Activated naive CD8-positive, alpha-beta T cell treated with anti-CD3 and anti-CD28 coated beads, Interleukin-2, amount 50 U/mL, for 16 hours (primary cell): ENCODE data around the gene LRRC4C.

Experiments used
- DNase-seq: peaks from one replicate; pipeline ENCODE4 v3.0.0-alpha.2; 2020; ENCODE audit warnings: low read depth, low spot score

LRRC4C gene

DNA sequence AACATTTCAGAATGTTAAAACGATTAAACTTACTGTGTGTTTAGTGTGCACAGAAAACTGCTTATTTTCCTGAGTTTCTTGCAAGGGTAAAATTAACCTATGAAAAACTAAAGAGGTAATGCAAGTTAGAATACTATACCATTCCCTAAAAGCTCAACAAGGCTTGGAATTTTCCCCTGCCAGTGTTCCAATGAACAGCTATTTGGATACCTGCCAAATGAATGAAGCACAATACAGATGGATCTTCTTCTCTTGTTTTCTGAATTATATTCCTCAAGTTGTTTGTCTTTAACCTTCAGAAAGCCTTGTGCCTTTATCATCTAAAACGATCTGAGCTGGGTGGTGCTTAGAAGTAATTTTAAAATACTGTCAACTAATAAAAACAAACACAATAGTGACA, 204.5 kb downstream of the LRRC4C start:
- DNase-seq: no peak

DNA sequence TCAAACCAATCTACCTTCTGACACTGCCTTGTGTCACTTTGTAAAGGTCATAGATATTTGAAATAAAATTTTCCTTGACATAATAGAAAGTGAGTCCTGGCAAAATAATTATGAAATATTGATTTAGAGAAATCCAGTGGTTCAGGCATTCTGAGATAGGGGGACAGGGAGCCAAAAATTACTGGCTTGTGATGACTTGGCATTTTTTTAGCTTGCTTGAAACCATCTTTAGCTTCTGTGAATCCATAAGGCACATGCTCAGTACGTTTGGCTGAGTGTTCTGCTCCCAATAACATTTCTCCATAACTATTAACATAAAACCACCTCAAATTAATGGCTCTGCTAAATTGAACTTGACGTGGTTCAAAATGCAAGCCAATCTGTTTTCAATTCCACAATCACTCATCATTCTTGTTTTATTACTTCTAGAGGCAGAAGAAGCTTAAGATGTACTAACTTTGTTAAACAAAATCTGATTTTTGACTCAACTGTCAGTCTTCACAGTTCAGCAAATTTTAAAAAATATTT, 209.0 kb downstream of the LRRC4C start:
- no peak for DNase-seq

DNA sequence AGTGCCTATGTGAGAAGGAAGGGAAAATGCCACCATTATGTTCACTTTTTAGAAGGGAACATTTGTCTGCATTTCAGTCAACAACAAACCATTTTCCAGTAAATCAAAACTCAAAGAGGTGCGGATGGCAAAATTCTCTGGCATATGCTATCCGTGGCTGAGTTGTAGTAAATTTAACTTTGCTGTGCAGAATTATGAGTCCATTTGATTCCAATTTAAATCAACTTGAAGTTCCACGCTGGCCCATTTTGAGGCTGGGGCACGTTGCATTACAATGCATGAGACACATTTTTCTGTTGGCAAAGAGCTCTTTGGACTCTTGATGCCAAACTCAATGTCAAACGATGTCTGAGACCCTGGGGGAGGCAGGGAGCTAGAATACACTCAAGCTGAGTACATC, 211.8 kb downstream of the LRRC4C start:
- DNase-seq: no peak

DNA sequence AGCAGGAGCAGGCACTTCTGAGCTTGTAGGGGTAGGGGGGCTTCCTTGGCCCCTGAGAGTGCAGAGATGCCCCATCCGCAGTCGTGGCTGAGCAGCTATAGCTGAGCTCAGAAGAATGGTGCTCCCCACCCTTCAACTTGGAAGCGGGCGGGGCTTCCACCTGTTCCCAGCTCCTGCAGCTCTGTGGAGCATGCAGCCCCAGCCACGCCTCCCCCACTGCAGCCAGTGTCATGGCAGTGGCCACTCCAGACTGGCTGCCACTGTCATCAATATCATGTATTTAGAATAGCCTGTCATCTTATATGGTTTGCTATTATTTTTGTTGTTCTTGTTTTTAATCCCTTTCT, 213.1 kb downstream of the LRRC4C start:
- DNase-seq: no peak

DNA sequence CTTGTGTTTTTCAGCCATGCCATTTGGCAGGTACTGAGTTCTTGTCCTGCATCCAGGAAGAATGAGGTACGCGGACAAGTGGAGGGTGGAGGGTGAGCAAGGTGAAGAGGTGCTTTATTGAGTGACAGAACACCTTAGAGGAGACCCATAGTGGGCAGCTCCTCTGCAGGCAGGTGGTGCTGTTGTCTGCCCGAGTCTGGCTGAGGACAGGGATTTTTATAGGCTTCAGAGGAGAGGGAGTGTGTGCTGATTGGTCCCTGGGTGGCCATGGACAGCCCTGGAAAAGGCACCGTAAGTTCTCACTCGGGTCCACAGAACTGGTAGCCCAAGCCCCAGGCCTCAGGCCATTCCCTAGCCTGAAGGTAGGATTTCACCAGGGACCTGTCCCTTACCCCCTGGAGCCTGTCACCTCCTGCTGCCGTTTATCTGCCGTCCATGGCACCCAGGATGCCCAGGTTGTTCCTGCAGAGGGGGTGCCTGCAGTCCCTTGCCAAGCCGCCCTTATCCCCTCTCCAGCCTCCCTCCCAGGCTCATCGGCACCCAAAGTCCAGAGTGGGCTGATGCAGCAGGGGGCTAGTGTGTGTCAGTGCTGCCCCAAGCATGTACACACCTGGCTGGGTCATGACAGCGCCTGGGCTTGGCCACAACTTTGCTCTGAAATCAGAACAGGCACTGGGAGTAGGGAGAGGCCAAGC, 213.6 kb downstream of the LRRC4C start:
- DNase-seq: no peak

DNA sequence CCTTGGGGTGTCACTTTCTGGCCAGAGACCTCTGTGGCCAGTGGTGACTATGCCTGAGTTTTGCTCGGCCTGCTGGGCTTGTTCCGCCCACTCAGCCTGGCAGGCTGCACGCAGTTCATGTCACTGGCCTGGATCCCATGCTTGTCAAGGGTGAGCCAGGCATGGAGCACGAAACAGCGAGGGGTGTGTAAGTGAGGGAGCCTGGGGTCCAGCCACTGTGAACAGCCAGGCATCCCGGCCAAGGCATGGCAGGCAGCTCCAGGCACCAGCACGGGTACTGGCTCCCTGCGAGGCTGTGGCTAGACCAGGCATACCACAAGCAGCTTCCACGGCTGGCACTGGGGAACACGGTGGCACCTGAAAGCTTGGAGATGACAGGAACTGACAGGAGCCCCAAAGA, 214.3 kb downstream of the LRRC4C start:
- no peak for DNase-seq

DNA sequence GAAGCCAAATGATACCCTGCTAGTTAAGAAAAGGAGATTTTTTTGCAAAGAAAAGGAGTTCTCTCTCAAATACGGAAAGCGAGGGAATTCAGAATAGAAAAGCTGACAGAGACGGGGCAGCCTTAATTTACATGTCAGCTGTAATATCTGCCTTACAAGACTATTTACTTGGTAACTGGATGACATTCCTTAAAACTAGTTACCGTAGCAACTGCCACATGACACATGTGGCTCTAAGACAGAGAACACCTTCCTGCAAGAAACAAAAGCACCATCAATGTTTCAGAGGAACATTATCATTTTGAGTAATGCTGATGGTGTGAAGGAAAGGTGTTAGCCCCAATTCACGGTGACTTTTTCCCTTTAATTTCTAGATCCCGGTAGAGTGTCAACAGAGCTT, 222.1 kb downstream of the LRRC4C start:
- DNase-seq: no peak

DNA sequence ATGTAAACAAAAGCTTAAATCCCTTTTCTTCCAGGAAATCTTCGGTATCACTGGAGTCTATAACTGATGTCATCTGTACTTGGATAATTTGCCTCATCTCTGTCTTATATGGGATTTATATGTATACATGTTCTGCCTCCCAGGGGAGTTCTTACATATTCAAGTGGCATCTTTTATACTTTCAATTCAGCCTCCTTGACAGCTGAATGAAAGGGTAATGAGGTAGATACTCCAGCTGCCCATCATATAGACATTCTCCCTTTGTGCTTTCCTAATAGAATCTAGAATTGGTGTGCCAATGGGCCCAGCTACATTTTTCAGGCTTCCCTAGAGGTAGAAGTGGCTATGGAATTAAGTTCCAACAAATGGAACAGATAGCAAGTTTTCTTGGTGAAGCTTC, 223.8 kb downstream of the LRRC4C start:
- DNase-seq: no peak

DNA sequence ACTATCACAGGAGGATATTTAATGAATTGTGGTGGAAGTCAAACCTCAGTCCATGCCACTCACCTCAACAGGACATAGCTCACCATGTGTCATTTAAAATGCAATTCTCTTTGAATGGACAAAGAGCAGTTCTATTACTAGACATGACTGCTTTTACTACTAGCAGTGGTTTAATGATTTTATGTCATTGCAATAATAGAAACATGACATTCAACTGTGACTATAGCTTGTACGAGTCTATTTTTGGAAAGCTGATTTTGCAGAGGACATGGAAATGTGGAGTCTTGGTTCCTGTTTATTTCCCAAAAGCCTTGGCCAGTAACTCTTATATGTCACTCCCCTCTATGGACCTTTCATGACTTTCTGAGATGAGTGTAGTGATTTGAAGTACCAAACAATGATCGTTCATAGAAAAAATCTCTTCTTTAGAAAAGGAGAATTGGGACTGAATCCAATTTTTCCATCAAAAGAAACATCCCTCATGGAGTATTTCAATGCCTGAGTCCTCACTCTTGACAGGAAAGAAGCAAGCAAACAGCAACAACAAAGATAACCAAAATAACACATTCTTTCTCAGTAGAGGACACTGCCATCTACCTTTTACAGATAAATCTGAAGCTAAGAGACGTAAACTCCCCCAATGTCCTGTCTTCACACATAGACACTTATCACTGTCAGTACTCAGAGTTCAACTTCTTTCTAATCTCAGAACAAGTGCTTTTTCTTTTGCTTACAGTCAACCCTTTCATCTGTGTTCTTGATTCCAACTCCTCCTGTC, 233.4 kb downstream of the LRRC4C start:
- no peak for DNase-seq

DNA sequence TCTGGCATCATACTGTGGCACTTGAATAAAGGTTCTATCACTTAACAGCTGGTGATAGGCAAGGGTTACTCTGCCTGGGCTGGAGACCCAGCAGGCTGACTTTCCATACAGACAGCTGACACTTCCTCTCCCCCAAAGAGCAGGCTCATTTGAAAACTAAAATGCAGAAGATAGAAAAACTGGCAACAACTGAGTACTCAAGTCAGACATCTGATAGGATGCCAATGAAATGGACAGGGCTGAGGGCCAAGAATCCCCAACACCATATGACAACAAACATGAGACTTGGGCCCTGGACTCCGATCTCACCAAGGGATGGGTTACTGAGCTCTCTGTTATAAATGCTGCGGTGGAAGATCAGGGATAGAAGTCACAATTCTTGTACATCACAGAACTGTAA, 237.2 kb downstream of the LRRC4C start:
- no peak for DNase-seq

DNA sequence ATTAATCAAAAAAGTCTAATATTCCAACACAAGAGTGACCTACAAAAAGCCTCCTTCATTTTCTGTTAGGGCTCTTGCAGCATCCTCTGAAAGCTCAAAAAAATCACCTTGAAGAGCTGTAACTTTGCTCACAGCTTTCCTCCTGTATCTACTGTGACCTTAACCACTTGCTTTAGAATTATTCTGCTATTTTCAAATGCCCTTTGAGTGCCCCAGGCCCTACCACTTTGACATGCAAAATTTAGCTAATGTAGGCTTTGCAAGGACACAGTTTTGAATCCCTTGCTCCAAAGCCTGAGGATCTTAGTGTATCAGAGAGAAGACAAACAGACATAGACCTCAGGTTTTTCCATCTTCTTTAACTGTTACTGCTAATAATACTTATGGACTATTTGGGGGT, 253.1 kb downstream of the LRRC4C start:
- no peak for DNase-seq

DNA sequence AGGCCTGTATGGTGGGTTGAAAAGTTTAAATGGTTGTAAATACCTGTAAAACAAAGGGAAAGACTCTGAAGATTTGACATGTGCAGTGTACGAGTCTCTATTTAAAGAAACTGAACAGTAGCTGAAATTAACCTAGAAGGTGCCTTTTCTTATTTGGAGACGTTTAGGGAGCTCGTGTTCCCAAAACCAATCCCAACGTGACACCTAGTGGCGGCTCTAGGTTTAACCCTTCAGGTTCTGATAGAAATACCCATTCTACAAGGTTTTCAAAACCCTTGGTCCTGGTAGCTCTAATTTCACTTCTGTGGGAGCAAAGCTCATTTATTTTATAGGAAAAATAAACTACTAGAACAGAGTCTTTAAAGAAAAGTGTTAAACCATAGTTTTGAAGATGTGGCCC, 258.3 kb downstream of the LRRC4C start:
- DNase-seq: no peak

DNA sequence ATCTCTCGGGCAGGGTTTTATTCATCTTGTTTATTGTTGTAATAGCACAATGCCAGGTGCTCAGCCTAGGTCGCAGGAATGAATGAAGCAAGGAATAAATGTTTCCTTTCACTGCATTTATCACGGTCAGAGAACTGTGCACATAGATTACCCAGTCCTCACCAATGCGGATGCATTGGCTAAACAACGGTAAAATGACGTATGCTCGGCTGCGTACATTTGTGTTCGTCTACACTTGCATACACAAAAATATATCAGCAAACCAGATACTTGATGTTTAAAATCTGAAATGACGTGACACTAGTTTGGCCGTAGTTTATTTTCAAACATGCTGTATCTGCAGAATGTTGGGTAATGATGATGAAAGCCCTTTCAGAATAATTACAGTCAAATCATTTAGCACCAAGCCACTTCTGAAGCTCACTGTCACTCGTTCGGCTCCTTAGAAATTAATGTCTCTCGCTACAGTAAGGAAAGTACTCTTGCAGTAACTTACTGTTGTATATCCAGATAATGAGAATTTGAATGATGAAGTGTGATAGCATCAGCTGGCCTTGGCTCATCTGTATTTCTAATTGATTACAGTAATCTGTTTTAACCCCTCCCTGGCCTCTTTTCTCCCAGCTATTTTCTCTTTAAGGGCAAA, 268.9 kb downstream of the LRRC4C start:
- no peak for DNase-seq

DNA sequence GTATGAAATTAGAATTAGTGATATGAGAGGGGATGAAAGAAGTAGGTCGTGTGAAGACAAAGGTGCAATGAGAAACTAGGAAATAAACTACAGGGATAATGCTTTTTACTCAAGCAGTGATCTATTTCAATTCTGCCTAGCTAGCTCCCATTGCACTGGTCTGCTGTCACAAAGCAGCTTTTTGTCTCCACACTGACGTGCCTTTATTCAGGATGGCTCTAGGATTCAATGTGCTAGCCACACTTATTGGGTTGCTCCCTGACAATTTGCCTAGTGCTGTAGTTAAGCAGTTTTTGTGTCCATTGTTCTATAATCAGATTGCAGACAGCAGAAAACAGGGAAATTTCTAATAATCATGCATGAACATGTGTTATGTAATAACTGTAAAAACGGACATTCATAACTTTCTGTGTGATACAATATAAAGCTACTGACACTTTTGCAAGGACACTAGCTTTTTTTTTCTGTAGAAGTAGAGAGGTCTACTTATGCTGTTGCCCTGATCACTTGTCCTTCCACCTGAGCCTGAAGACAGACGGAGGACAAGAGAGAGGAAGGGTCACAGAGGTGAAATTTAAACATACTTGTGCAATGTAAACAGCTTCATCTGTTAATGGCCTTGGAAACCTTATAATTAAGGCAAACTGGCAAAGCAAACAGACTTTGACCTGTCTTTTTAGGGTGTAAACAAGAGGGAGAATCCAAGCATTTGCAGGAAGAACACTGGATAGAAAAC, 269.6 kb downstream of the LRRC4C start:
- DNase-seq: no peak

DNA sequence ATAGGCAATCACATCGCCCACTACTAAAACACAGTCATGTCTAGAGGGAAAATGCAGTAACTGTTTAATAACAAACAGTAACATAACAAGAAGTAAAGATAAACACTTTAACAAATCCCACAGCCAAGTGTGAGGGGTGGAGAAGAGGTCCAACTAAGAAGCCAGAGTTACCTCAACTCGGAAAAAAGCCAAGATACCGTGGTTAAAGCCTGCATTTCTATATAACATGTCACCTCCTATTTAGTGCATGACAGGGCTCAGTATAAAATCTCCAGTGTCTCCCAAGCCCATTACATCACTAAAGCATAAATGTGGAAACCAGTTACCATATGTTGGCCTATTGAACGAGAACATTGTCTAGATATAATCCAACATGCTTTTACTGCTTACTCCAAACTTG, 281.7 kb downstream of the LRRC4C start:
- no peak for DNase-seq

DNA sequence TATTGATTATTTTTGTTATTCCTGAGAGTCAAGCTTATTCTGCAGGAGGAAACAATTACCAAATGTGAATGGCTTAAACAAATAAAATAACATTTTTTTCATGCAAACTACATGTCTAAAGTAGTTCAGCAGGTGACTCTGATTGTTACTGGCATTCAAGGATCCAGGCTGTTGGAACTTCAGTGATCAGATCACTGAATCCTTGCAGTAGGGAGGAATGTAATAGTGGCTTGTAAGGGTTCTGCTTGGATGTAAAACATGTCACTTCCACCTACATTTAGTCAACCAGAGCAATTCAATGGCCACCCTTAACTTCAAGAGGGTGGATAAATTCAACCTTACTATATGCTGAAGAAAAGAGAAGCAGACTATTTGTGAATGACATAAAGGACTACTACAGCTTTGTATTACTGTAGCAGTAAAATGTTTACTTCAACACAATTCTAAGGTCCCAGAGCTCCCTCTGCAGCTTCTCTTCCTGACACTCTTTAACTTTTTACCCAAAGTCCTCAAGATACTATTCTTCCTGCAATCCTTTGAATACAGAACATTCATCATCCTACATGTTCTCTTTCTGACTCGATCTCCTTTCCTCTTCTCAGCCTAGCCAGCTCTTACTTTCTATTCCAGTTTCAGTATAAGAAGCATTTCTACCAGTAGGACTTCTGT, 284.0 kb downstream of the LRRC4C start:
- no peak for DNase-seq

DNA sequence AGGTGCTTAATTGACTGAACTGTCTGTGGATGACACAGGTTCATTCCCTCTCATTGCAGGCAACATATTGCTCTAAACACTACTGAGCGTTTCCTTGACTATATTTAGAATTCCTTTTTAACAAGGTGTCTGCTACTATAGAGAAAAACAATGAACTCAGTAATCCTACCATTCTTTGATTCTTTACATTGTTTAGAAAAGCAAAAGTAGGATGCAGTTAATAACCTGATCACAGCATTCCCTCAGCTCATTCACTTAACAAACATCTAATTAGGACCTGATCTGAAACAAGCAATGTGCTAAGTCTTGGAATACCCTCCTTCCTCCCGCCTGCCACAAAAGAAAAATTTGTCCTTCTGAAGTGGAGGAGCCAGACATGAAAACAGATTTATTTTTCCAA, 313.1 kb downstream of the LRRC4C start:
- DNase-seq: no peak

DNA sequence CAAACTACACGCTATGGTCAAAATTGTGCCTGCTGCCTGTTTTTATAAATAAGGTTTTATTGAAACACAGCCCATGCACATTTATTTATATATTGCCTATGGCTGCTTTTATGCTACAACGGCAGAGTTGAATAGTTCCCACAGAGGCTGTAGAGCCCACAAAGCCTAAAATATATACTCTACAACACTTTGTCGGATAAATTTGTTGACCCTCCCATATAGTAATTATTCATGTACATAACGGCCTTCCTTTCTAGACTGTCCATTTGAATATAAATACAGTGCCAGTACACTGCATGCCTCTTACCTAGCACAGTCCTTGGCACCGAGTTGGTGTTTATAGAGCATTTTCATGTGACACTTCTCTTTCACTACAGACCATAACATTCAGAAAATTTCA, 314.0 kb downstream of the LRRC4C start:
- no peak for DNase-seq

DNA sequence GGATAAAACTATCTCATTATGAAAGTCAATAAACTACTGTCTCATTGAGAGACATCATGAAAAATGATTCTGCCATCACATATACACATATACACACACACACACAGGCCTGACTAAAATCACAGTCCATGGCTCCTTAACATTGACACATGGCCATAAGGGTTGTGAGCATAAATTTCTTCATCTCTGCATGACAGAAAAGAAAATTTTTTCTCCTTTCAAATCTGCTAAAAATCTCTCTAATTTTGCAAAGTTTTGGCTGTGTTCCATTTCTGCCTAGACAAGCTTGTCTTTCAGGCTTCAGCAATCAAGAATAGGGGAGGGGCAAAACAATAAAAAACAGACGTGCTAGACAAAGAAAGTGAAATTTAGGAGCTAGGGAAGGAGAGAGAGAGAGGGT, 324.5 kb downstream of the LRRC4C start:
- no peak for DNase-seq

DNA sequence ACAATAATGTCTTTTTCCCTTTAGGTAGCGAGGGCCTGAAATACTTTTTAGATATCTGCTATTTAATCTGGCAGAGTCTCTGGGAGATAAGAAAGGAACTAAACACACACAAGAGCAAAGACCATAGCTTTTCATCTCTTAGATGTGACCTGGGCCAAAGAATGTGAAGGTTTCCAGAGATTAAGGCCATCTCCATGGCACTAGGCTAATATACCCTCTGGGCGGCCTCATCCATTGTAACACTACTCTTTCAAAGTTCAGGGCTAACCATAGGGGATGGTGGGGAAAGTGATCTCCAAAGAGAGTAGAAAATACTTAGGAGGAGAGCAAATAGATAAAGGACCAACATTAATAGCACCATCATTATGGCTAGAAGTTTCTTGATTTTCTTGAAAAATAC, 326.4 kb downstream of the LRRC4C start:
- no peak for DNase-seq

DNA sequence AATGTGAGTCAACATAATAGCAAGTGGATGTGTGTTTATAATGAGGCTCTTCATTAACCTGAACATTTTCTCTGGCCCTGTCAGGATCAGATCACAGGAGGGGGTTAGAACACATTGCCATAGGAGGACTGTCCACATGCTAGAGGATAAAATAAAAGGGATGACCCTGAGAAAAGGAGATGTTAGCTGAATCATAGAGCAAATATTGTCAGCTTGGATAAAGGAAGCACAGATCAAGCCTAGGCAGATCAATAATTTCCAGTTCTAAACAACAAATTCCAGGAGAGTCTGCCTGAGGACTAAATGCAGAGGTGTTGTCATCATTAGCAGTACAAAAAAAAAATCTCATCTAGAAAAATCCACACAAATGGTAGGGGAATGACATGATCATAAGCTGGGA, 337.9 kb downstream of the LRRC4C start:
- DNase-seq: no peak

DNA sequence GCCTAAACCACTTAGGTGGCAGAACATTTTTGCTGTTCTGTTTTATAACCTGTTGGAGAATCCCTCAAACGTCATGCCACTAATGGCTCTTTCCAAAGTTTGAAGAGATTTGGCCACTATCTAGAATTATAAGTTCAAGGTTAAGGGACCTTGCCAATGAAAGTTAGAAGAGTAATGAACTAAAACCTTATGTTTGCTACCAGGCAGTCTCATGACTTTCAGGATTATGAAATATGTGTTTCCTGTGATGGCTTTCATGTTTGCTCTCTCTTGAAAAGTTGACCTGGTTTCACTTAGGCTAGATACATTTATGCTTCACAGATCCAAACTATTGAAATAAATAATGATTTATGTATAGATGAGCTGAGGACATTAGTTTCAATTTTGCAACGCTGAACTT, 340.0 kb downstream of the LRRC4C start:
- no peak for DNase-seq
